ENCODE measurements around the gene CPN2. TPM values are rescaled to one million over a fixed set of nuclear protein-coding genes. Genes with fewer than 3 reads are reported as not detected.

CPN2 gene
- total RNA-seq, 2 experiments from 2014 or later, result not detected

DNA sequence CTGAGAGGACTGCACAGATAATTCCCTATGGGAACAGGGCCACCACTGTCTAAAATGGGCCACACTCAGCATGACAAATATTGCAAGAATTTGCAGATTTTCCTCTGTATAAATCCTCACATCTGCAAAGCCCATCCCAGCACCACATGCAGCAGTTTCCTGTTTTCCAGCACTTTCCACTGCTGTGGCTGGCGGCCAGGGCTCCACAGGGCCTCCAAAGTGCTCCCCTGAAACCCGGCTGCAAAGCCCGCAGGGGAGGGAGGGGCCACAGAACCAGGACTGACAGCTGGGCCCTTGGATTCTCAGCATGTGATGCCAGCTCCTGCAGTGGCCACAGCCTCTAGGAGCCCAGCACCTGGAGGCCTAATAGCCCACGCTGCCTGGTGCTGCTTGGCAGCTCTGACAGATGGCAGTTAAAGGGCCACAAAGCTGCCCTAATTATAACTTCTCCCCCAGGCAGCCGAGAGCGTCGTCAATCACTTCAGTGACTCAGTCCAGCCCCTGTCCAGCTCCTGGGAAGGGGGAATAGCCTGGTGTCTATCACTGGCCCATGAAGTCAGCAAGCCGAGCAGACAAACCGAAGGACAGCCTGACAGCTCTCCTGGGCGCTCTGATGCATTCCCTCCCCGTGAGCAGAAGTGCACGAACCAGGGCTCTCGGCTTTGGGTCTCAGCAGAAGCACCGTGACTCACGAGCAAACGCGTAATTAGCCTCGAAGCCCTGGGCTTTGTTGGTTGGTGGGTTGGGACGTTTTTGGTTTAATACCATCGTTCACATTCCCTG lies 13.7 kb upstream of the CPN2 start:
- POLR2A ChIA-PET, result no interaction called here
- CTCF ChIA-PET, result interaction anchor here (0.7 to 1.0 kb wide), 2 partner anchors 21 to 31 kb away, joined by 3 read pairs; no protein-coding TSS in a partner anchor

GRCh38 chr3:194364314-194364651 lies 13.2 kb upstream of the CPN2 start:
- CTCF ChIA-PET, result interaction anchor here (0.7 to 2.1 kb wide), 4 partner anchors 21 to 30 kb away, joined by 3 to 5 read pairs (median 4); no protein-coding TSS in a partner anchor

DNA sequence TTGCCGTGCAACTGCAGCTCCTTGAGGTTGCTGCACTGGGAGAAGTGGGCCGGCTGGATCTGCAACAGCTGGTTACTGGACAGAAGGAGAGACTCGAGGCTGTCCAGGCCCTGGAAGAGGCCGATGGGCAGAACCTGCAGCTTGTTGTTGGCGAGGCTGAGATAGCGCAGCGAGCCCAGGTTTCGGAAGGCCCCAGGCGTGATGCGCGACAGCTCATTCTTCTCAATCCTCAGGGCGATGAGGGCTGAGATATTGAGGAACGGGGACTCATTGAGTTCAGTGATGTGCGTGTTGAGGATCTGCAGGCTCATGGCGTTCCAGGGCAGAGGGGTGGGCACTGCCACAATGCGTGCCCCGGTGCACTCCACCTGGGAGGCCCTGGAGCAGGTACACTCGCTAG lies 9.4 kb upstream of the CPN2 start:
- POLR2A ChIA-PET, result no interaction called here
- CTCF ChIA-PET, result no interaction called here

More at GRCh38 chr3:194364314-194364651, 13.2 kb upstream of the CPN2 start:
- POLR2A ChIA-PET, result no interaction called here

DNA sequence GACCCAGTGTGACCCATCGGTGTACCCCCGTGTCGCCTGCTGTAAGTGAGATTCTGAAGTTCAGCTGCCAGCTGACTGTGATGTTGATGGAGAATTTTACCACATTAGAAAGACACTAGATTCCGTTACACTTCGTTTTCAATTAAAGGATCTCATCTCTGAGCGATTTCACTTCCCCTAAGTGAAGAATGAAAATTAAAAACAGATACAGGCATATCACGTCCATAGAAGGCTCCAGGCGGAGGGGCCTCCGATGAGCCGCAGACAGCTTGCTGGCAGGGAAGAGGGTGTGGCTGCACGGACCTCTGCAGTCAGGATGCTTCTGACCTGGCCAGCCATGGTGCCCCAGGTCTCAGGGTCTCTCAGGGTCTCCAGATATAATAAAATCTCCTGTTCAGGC lies 6.6 kb upstream of the CPN2 start:
- ChIA-PET POLR2A (no interaction called here), CTCF (no interaction called here)

GRCh38 chr3:194355379-194355778 lies 4.3 kb upstream of the CPN2 start:
- ChIA-PET CTCF (no interaction called here), POLR2A (no interaction called here)

GRCh38 chr3:194354315-194354714 lies 3.2 kb upstream of the CPN2 start:
- ChIA-PET POLR2A (no interaction called here), CTCF (interaction anchor here (0.7 kb wide), 2 partner anchors 32 to 48 kb away, joined by 3 read pairs; no protein-coding TSS in a partner anchor)

DNA sequence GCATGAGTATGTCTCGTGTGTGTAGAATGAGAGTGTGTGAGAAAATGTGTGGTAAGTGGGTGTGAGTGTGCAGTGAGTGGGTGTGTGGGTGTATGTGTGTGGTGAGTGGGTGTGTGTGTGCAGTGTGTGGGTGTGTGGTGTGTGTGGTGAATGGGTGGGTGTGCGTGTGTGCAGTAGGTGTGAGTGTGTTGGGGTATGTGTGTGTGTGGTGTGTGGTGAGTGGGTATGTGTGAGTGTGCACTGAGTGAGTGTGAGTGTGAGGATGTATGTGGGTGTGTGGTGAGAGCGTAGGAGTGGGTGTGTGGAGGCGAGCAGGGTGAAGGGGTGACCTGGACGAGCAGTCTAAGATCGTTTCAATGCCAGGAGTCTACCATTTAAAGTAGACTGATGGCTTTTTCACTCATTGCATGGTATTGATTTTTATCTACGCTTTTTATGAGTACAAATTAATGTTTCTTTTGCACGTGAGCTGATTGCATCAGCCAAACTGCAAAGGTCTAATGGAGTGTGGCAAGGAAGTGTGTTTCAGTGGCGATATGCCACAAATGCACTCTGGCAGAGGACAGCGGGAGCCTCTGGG lies 1.6 kb upstream of the CPN2 start:
- POLR2A ChIA-PET, result no interaction called here
- CTCF ChIA-PET, result interaction anchor here (1.0 kb wide), 1 partner anchor 9 kb away, joined by 3 read pairs; no protein-coding TSS in a partner anchor

GRCh38 chr3:194351952-194352536 lies 916 bp upstream of the CPN2 start:
- ChIA-PET POLR2A (no interaction called here), CTCF (no interaction called here)

- ChIA-PET CTCF (no interaction called here), POLR2A (no interaction called here)
These were observed 429 bp downstream of the CPN2 start for GRCh38 chr3:194350726-194351071.

GRCh38 chr3:194348354-194348753 lies 2.8 kb downstream of the CPN2 start:
- POLR2A ChIA-PET, result no interaction called here
- CTCF ChIA-PET, result no interaction called here

GRCh38 chr3:194346621-194347020 lies 4.5 kb downstream of the CPN2 start:
- CTCF ChIA-PET, result interaction anchor here (1.0 to 1.1 kb wide), 2 partner anchors 24 to 57 kb away, joined by 3 read pairs; no protein-coding TSS in a partner anchor
- POLR2A ChIA-PET, result no interaction called here

- ChIA-PET CTCF (interaction anchor here (1.0 to 1.9 kb wide), 4 partner anchors 12 to 58 kb away, joined by 3 to 7 read pairs (median 4); no protein-coding TSS in a partner anchor), POLR2A (no interaction called here)
These were observed 5.1 kb downstream of the CPN2 start for GRCh38 chr3:194346035-194346434.

DNA sequence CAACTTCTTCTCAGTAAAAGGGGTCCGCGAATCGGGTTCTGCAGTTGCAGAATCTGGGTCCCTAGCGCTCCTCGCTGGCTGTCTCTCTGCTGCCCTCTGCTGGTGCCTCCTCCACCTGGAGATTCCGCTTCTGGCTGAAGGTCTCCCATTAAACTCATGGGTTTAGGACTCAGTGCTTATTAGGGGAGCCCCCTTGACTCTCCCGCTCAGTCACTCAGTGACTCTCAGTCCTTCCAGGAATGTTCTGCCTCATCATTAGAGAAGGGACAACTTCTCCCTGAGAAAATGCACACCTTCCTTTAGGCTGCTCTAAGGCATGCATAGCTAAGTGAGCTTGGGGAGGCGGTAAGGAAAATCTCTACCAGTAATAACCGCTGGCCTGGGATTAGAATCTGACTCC lies 7.1 kb downstream of the CPN2 start:
- CTCF ChIA-PET, result interaction anchor here (0.7 to 1.4 kb wide), 11 partner anchors 9 to 76 kb away, joined by 3 to 10 read pairs (median 3); partner anchors contain the start of gene GP5

DNA sequence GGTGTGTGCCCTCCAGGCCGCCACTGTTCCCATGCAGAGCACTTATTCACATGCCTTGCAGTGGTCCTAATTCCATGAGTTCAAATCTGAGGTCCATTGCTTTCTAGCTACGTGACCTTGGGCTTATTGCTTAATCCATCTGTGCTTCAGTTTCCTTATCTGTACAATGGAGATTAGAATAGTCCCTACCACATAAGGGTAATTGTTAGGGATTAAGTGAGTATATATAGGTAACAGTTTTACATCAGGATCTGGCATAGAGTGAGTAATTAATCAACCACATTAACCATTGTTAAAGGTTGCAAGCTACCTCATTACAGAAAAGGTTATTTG lies 7.6 kb downstream of the CPN2 start:
- ChIA-PET POLR2A (no interaction called here), CTCF (interaction anchor here (0.7 to 1.4 kb wide), 13 partner anchors 9 to 210 kb away, joined by 3 to 10 read pairs (median 3); partner anchors contain the start of gene GP5)

More for the DNA sequence above, 7.1 kb downstream of the CPN2 start:
- POLR2A ChIA-PET, result no interaction called here

- ChIA-PET POLR2A (no interaction called here), CTCF (interaction anchor here (0.7 to 1.4 kb wide), 13 partner anchors 9 to 209 kb away, joined by 3 to 10 read pairs (median 3); partner anchors contain the start of gene GP5)
These were observed 8.1 kb downstream of the CPN2 start for GRCh38 chr3:194342861-194343560.

- CTCF ChIA-PET, result interaction anchor here (0.6 kb wide), 1 partner anchor 260 kb away, joined by 3 read pairs; no protein-coding TSS in a partner anchor
- POLR2A ChIA-PET, result no interaction called here
These were observed 10.2 kb downstream of the CPN2 start for GRCh38 chr3:194340757-194341400.

DNA sequence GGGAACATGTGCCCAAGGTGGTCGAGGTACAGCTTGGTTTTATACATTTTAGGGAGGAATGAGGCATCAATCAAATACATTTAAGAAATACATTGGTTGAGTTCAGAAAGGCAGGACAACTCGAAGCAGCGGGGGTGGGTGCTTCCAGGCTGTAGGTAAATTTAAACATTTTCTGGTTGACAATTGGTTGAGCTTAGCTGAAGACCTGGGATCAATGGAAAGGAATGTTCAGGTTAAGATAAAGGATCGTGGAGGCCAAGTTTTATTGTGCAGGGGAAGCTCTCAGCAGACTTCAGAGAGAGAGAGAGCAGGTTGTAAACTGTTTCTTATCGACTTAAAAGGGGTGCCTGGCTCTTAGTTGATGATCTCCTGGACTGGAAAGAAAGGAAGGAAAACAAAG lies 11.3 kb downstream of the CPN2 start:
- POLR2A ChIA-PET, result no interaction called here
- CTCF ChIA-PET, result no interaction called here

DNA sequence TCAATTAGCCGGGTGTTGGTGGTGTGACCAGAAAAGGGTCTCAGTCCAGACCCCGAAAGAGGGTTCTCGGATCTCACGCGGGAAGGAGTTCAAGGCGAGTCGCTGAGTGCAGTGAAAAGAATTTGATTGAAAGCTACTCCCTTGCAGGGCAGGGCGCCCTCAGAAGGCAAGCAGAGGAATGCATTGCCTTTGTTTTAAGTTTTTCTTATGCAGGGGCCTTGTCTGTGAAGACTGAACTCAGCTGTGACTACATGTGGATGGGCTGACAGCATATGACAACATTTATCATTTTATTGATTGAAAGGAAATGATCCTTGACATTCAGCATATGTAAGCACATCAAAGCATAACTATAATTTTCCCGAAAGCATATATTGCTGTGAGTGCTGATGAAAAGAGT lies 11.8 kb downstream of the CPN2 start:
- CTCF ChIA-PET, result interaction anchor here (0.7 to 0.9 kb wide), 2 partner anchors 58 to 442 kb away, joined by 3 to 4 read pairs; no protein-coding TSS in a partner anchor
- POLR2A ChIA-PET, result no interaction called here

GRCh38 chr3:194337965-194338753 lies 13.0 kb downstream of the CPN2 start:
- POLR2A ChIA-PET, result no interaction called here

More at GRCh38 chr3:194337965-194338753, 13.0 kb downstream of the CPN2 start:
- CTCF ChIA-PET, result no interaction called here
